GM12875 (cell line): Measurements from ENCODE around the gene HIP1.
"Not testable (repeated sequence)": the region's sequence is repeated elsewhere in the genome, so short reads cannot be mapped to it uniquely, and the experiment has no call there.

Source experiments
- H3K4me3 ChIP-seq: one replicate; pipeline ENCODE4 v1.5.1; 2011; ENCODE audit warnings: low read depth, low read length, control low read depth
- CTCF ChIP-seq: IDR thresholded peaks from 2 replicates; pipeline ENCODE4 v1.5.1; 2011; ENCODE audit warnings: low read depth, mild to moderate bottlenecking, control low read depth, inconsistent platforms, low read length, moderate library complexity, borderline replicate concordance; ENCODE audit not compliant: insufficient read depth

The HIP1 gene

GRCh38 chr7:75567948-75568595 is 170.7 kb downstream of the HIP1 start:
- TF ChIP-seq CTCF = no peak
- H3K4me3 ChIP-seq = no peak overlapping the region

GRCh38 chr7:75565132-75565837 is 173.5 kb downstream of the HIP1 start:
- no peak overlapping the region for H3K4me3 ChIP-seq
- TF ChIP-seq CTCF = no peak

GRCh38 chr7:75563171-75563570 is 175.6 kb downstream of the HIP1 start:
- no peak for TF ChIP-seq CTCF
- no peak overlapping the region for H3K4me3 ChIP-seq

GRCh38 chr7:75559976-75560365 is 178.8 kb downstream of the HIP1 start:
- TF ChIP-seq CTCF = no peak
- no peak overlapping the region for H3K4me3 ChIP-seq

- no peak for TF ChIP-seq CTCF
- H3K4me3 ChIP-seq = no peak overlapping the region
Observed at GRCh38 chr7:75559355-75559975, 179.3 kb downstream of the HIP1 start.

- H3K4me3 ChIP-seq = not testable (repeated sequence)
Observed at GRCh38 chr7:75556835-75557234, 181.9 kb downstream of the HIP1 start.

GRCh38 chr7:75555736-75556135 is 183.0 kb downstream of the HIP1 start:
- TF ChIP-seq CTCF = no peak

More at GRCh38 chr7:75555736-75556135, 183.0 kb downstream of the HIP1 start:
- no peak overlapping the region for H3K4me3 ChIP-seq
